ENCODE results near the gene ASCL3.

DNA sequence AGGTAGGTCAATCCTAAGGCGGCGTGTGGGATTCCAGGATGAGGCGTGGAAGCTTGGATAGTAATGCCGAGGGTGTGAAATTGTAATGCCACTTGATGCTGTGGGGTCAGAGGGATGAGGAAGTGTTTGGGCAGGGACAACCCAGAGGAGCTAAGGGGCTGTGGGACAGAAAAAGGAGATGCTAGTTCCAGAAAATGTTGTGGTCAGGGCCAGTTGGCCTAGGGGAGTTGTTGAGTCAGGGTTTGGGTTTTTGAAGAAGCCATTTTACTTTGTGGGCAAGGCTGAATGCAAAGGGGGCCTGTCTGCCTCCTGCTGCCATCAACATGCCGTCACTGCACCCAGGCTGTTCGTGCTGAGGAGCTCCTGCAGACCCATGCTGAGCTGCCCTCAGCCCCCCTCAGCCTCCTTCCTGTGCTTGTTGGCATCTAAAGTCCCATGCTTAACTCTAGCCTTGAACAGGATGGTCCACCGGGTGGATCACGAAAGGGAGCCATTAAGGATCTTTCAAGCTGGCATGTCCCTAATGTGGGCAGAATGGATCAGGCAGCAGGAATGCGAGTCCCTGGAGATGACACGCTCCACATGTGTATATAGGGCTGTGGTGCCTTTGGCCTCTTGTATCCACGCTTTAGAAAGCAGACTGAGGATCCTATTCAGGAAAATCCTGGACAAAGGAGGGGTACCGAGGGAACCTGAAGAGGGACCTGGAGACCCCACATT lies 12.2 kb downstream of the ASCL3 start:
- TF ChIP-seq SMC3 (IDR thresholded peaks at IDR 0.05) = no peak
- TF ChIP-seq, protein P1, sequence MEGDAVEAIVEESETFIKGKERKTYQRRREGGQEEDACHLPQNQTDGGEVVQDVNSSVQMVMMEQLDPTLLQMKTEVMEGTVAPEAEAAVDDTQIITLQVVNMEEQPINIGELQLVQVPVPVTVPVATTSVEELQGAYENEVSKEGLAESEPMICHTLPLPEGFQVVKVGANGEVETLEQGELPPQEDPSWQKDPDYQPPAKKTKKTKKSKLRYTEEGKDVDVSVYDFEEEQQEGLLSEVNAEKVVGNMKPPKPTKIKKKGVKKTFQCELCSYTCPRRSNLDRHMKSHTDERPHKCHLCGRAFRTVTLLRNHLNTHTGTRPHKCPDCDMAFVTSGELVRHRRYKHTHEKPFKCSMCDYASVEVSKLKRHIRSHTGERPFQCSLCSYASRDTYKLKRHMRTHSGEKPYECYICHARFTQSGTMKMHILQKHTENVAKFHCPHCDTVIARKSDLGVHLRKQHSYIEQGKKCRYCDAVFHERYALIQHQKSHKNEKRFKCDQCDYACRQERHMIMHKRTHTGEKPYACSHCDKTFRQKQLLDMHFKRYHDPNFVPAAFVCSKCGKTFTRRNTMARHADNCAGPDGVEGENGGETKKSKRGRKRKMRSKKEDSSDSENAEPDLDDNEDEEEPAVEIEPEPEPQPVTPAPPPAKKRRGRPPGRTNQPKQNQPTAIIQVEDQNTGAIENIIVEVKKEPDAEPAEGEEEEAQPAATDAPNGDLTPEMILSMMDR (IDR thresholded peaks at IDR 0.05) = no peak
- TF ChIP-seq RFX5 (IDR thresholded peaks at IDR 0.05) = no peak
- TF ChIP-seq CHD2 (IDR thresholded peaks at IDR 0.05; ENCODE audit: low read length, partially characterized antibody) = no peak
- no peak for TF ChIP-seq POLR2A (IDR thresholded peaks at IDR 0.05; ENCODE audit: low read length)
- no peak for TF ChIP-seq EP300 (IDR thresholded peaks at IDR 0.05)
- TF ChIP-seq JUN (IDR thresholded peaks at IDR 0.05) = no peak
- TF ChIP-seq ZFP36 (IDR thresholded peaks at IDR 0.05; ENCODE audit: borderline replicate concordance, partially characterized antibody) = no peak
- TF ChIP-seq ESRRA (IDR thresholded peaks at IDR 0.05; ENCODE audit: borderline replicate concordance, low read length) = no peak
